NOMO-1 treated with DMSO at 0.1 percent for 48 hours (cell line): Measurements from ENCODE around the gene SIK3.
A peak's percentile ranks its signal among the peaks of the same experiment; 100 is the strongest.
"Not testable (repeated sequence)": the region's sequence is repeated elsewhere in the genome, so short reads cannot be mapped to it uniquely, and the experiment has no call there.

Experiments used
- DNase-seq: peaks from one replicate; lab custom pipeline; 2025; ENCODE audit not compliant: unreplicated experiment; lab: John Stamatoyannopoulos, UW

Gene SIK3

DNA sequence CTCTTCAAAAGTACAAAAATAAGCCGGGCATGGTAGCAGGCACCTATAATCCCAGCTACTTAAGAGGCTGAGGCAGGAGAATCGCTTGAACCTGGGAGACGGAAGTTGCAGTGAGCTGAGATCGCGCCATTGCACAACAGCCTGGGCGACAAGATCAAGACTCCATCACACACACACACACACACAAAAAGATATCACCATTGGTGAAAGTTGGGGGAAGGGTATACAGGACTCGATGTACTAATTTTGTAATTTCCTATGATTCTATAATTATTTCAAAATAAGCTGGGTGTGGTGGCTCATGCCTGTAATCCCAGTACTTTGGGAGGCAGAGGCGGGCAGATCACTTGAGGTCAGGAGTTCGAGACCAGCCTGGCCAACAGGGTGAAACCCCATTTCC is 48.1 kb downstream of the SIK3 start:
- not testable (repeated sequence) for DNase-seq

DNA sequence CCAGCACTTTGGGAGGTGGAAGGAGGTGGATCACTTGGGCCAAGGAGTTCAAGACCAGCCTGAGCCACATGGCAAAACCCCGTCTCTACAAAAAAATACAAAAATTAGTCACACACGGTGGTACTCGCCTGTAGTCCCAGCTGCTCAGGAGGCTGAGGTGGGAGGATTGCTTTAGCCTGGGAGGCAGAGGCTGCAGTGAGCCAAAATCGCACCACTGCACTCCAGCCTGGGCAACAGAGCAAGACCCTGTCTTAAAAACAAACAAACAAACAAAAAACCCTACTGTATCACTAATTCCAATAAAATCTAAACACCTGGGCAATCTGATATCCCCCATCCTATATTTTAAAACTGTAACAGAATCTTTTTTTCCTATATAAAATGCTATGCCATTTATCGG is 51.6 kb downstream of the SIK3 start:
- not testable (repeated sequence) for DNase-seq

DNA sequence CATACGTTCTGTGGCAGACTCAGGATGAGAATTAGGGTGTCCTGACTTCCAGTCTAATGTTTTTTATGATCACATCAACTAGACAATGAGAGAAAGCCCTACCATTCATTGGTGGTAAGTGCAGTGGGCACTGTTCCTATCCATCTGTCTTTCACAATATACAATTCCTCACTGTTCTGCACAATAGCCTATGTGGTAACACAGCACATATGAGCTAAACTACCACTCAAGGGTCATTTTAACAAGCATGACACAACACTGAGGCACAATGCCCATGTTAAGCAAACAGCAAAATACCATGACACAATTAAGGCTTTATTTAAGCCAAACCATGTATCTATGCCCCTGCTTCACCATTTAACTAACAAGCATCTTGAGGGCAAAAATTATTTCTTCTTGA is 52.3 kb downstream of the SIK3 start:
- no peak for DNase-seq

DNA sequence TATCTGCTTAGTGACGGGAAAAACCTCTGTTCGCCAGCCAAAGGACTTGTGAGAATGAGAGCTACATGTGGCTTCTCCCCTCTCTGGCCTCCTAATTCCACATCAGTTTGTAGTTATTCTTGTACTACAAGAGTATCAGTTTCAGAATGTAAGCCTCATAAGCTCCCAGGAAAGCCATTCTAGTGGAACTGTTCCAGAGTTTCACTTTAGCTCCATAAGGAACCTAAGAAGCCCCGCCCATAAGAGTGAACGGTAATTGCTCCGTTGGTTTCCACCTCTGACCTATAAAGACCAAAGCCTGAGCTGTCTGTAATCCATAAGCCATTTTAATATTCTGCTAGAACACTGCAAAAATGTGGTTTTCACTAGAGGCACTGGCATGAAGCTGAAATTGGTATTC is 53.0 kb downstream of the SIK3 start:
- no peak for DNase-seq

DNA sequence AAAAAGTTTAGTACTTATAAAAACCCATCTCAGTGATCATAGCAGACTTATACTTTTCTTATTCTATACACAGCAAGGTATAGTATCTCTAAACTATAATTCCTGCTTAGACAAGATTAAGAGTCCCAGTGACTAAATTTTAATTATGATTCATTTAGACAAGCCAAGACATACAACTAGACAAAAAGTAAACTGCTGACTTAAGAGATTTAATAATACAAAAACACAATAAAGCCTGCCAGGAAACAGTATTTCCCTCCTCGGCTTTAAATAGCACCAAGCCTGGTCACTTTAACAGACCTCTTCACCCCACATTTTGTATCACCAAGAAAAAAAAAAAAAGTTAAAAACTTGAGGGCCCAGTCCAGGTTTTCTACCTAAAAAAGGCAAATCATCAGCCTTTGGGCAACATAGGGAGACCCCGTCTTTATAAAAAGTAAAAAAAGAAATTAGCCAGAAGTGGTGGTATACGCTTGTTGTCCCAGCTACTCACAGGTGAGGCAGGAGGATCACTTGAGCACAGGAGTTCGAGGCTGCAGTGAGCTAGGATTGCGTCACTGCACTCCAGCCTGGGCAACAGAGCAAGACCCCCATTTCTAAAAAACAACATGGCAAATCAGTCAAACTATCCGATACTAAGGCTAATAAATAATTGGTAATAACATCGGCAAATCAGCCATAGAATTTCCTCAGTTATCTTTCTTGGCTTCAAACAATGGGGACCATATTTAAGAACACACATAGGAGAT is 53.8 kb downstream of the SIK3 start:
- DNase-seq: no peak

DNA sequence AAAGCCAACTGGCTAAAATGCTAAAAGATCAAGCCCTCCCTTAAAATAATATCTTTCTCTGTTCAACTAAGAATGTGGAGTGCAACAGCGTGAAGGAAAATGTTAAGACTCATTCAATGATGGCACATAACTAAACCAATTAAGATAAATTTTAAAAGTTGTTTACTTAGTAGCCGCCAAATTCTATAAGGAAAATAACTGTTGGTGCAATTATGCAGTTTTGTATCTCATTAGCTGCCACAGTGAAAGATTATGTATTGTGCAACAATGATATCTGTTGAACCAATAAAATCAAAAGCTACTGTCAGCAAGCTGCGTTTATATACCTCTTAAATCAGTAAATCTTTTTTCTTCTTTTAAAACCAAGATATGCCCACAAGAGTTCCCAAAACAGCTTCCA is 55.5 kb downstream of the SIK3 start:
- no peak for DNase-seq

DNA sequence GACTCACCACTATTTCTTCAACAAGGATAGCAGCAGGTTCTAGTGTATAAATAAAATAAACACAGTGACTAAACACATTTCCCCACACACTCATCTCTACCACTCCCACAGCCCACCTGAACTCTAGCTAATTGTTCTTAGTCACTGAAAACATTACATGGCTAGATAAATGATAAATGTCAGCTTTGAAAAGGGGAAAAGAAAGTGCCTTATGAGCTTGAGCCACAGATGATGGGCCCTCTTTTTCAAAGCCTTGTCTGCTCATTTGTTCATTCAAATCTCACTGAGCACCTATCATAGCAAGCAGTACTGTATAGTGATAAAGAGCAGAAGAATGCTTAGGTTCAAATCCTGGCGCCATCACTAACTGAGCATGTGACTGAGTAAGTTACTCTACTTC is 58.3 kb downstream of the SIK3 start:
- peak; percentile 57 for DNase-seq

DNA sequence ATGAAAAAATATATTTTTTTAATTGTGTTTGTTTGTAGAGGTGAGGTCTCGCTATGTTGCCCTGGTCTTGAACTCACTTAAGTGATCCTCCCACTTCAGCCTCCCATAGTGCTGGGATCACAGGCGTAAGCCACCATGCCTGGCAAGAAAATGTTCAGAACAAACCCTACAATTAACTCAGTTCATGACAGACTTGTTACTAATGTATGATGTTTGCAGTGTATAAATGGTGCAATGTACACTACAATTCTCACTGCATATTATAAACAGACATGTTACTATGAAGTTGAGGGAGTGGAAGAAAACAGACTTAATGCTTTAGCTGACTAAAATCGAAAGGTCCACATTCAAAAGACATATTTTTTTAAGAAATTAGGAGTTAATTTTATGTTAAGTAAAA is 59.0 kb downstream of the SIK3 start:
- no peak for DNase-seq

DNA sequence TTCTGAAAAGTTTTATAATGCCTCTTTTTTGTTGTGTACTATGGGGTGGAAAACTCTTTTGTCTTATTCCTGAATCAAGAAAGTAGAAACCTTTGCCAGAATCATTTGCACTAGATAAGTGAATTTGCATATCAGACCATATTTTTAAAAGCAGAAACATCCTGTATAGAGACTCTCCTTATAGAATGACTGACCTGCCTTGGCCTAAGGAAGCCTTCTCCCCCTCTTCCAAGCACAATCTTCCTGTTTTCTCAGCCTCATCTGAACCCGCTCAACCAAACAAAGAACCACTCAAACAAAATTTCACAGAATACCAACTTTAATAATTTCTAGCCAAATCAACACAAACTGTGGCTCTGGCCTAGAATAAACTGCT is 60.3 kb downstream of the SIK3 start:
- no peak for DNase-seq

DNA sequence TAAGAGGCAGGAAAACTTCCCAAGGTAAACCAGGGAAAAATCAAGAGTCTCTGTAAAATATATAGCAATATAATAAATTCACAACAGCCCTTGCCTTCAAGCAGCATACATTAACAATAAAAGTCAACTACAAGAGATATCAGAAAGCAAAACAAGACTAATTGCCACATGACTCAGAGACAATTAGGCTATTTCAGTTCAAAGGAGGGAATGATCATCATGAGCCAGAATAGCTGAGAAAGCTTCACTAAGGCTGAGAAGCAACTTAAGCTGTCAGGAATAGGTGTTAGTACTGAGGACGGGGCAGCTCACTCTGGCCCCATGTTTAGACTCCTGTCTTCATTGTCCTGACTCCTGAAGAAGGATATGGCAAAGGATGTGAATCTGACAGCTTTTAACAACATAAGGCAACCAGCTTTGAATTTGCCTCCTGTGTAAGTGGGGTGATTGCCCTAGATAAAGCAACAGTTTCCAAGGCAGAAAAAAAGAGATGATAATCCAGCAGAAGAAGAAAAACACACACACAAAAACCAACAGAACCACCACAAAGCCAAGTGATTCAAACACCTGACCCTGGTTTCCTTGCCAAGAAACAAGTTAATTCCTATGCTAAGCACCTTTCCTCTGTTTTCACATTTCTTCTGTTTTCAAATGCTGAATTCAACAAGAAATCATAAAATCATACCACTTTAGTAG is 60.8 kb downstream of the SIK3 start:
- peak; percentile 18 for DNase-seq

DNA sequence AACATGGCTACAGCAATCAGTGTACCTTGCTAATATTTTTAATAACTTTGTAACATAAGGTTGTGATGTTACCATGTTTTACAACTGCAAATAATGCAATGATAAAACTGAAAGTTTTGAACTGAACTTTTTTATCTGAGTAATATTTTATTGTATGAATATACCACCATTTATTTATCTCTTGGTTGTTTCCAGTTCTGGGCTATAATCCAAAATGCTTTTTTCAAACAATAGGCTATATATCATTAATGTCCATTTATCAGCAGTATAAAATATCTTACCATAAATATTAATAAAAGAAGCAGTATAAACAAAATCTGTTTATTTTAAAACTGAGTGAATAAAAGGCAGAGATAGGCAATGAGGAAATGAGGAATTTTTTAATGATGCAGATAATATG is 63.3 kb downstream of the SIK3 start:
- DNase-seq: no peak

DNA sequence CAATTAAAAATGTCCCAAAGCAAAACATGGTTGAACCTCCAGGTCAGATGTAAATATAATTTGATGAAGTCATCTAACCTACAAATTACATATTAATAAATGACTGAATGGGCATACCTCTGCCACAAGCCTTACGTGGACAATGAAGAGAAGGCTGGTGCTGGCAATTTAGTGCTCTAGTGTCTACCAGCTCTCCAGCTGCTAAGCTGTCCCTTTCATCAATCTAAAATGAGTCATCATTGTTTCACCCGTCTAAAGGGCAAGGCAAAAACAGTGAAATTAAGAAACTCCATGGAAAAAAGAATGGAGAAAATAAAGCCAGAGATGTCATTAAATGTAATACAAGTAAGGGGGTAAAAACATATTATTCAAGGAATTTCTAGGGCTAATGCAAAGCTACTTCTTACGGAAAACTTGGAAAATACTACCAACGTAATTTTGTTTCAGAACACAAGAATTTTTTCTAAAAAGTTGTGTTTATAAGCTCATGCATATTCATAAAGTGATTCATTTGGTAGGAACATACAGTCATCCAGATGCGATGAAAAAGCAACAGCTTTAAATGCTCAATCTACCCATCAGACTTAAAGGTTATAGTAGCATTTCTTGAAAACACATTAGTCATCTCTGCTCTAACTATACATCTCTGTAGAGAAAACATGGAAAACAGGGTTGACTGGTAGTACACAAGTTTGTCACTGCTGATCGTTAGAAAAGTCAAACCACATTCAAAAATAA is 71.5 kb downstream of the SIK3 start:
- DNase-seq: peak; percentile 18

DNA sequence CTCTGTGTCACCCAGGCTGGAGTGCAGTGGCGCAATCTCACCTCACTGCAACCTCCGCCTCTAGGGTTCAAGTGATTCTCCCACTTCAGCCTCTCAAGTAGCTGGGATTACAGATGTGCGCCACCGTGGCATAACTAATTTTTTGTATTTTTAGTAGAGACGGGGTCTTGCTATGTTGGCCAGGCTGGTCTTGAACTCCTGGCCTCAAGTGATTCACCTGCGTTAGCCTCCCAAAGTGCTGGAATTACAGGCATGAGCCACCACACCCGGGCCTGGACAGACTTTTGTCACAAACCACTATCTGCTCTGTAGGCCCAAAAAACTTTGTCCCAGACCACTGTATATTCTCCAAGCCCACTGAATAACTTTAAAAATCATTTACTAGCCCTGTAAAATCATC is 74.5 kb downstream of the SIK3 start:
- not testable (repeated sequence) for DNase-seq

DNA sequence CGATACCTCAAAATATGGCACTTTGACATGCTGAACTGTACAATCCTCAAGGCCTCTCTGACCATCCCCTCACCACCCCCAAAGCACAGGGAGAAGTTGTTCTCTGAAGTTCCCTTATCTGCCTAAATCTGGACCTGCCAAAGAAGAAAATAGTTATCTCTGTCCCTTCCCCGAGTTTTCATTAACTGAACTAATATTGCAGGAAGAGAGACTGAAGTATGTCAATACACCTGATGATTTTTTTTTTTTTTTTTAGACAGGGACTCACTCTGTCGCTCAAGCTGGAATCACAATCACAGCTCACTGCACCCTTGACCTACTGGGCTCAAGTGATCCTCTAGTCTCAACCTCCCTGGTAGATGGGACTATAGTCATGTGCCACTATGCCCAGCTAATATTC is 75.0 kb downstream of the SIK3 start:
- DNase-seq: no peak

DNA sequence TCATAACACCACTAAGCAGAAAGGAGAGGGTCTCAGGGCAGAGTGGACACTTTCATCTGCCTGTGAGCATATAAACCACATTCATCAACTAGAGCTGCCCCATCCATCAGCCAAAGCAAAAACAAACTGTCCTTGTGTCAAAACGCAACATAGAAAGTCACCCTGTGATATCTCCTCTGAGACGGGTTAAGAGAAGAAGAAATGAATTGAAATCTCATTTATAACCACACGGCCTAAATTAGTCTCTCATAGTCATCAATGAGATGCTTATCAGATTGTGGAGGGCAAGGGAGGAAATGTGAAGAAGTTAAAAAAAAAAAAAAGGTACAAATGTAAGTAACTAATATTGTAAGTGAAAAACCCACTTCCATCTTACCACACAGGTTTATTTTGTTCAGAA is 75.7 kb downstream of the SIK3 start:
- no peak for DNase-seq

DNA sequence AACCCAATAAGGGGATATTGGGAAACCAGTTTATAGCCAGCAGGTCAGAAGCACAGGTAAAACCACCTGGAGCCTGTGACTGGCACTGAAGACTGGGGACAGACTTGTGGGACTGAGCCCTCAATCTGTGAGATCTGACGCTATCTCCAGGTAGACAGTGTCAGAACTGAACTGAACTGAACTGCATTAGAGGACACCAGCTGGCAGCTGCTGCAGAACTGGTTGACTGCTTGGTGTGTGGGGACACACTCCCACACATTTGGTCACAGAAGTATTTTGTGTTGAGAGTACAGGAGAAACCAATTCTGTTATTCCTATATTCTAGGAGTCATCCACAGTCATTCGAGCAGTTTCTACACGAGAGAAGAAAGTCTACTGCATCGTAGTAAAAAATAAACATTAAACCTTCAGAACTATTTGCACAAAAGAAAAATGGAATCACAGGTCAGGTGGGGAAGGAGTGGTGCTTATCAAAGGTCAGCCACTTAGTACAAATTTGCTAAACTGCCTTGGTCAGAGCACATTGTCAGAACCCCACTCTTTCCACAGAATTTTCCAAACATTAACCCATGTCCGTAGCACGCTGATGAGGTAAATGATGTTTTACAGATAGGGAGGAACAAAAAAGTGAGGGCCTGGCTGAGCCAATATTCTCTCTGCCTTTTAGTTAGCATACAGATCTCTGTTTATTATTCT is 77.2 kb downstream of the SIK3 start:
- DNase-seq: no peak

DNA sequence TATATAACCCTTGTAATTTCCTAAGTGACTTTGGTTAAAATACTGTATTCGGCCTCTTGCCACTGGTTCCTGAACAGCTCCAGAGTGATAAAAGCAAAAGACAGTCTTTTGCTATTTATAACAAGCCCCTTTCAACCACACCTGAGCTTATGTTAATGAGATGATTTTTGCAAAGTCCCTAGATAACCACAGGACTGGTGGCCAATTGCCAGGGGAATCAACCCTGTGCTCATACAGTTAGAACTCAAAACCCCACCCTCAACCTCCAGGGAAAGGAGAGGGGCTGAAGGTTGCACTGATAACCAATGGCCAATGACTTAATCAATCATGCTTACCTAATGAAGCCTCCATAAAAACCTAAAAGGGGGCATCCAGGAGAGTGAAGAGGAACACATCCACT is 77.9 kb downstream of the SIK3 start:
- no peak for DNase-seq

DNA sequence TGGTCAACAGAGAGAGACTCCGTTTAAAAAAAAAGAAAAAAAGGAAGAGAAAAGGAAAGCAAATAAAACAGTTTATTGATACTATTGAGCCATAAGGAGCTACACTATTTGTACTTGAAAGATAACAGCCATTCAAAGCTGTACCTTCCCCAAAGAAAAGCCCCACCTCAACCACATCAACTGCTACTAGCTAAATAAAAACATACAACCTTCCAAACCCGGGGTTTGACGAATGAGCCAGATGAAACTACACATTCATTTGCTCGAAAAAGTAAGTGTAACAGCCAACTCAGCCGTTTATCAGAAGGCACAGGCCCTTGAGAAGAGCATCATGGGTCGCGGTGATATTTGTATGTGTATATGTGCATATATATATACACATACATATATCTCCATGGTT is 78.4 kb downstream of the SIK3 start:
- no peak for DNase-seq

DNA sequence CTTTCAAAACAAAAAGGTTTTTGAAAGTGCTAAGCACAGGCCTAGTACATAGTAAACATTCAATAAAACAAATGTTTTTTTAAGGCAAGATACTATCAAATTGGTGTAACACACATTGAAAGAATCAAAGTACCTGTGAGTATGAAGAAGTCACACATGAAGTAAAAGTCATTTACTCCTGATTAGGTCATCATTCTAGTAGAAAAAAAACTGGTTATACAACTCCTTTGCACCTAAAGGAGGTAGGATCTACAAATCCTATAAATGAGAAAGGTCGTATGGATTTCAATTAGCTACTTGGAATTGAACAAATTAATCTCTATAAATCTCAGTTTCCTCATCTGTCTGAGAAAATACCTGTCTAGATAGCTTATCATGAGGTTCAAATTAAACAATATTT is 80.8 kb downstream of the SIK3 start:
- no peak for DNase-seq

DNA sequence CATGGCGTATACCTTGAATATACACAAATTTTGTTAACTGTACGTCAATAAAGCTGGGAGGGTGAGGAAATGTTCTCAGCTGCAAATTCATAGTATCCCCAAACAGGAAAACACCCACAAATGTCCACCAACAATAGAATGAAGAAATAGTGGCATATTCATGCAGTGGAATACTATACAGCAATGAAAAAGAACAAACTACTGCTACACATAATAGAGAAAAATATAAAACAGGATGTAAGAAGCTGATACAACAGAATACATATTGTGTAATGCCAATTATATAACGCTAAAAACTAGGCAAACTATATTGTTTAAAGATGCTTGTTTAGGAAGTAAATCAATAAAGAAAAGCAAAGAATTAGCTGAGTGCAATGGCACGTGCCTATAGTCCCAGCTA is 81.5 kb downstream of the SIK3 start:
- DNase-seq: no peak

DNA sequence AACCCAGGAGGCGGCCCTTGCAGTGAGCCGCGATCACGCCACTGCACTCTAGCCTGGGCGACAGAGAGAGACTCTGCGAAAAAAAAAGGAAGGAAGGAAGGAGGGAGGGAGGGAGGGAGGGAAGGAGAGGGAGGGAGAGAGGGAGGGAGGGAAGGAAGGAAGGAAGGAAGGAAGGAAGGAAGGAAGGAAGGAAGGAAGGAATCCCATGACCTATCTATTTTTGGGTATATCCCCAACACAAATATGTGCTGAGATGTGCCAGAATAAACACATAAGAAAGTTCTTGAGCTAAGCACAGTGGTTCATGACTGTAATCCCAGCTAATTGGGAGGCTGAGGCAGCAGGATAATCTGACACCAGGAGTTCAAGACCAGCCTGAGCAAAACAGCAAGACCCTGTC is 82.0 kb downstream of the SIK3 start:
- no peak for DNase-seq

DNA sequence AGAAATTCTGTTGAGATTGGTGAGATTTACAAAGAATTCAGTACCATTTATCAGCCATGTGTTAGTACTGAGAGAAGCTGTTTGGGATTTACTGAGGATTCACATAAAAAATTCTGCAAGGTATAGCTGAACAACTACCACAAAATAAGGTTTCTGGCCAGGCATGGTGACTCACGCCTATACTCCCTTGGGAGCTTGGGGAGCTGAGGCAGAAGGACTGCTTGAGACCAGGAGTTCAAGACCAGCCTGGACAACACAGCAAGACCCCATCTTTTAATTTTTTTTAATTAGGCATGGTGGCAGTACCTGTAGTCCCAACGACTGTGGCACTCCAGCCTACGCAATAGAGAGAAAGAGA is 86.7 kb downstream of the SIK3 start:
- DNase-seq: no peak
